Lower lobe of right lung (tissue), 2 donors: Measurements from ENCODE around the gene MYO1E. TPM values are rescaled to one million over a fixed set of nuclear protein-coding genes. Genes with fewer than 3 reads are reported as not detected.

ENCODE experiments used
- ATAC-seq, 2 donors: fragments of 200-7000 bp; cut with Tn5 transposase; one replicate each; pipeline ENCODE4 v1.9.1; 2020 to 2022; ENCODE audit warnings: mild to moderate bottlenecking in 2 of 2, moderate library complexity in 2 of 2
- DNase-seq: peaks from one replicate; pipeline ENCODE4 v3.0.0-alpha.2; 2020
- H3K27ac ChIP-seq: fragments of 200-600 bp; one replicate; pipeline ENCODE4 v1.8.0; 2022
- H3K27me3 ChIP-seq: fragments of 200-600 bp; one replicate; pipeline ENCODE4 v1.8.0; 2022; ENCODE audit warnings: low read depth
- H3K36me3 ChIP-seq: fragments of 200-600 bp; one replicate; pipeline ENCODE4 v1.8.0; 2022; ENCODE audit warnings: mild to moderate bottlenecking
- H3K4me1 ChIP-seq: fragments of 200-600 bp; one replicate; pipeline ENCODE4 v1.8.0; 2022
- H3K4me3 ChIP-seq: fragments of 200-600 bp; one replicate; pipeline ENCODE4 v1.8.0; 2022; ENCODE audit warnings: mild to moderate bottlenecking
- H3K9me3 ChIP-seq: fragments of 200-600 bp; one replicate; pipeline ENCODE4 v1.8.0; 2022
- CTCF ChIP-seq: fragments of 200-600 bp; IDR thresholded peaks from one replicate; pipeline ENCODE4 v1.8.0; 2022; ENCODE audit warnings: antibody characterized with exemption, mild to moderate bottlenecking
- intact Hi-C: fragments of 100-400 bp; cut with DNase I; formaldehyde crosslinking; loops from one replicate; pipeline ENCODE4 v1.11.0; 2022
- total RNA-seq: library from RNA; stranded (reverse); fragmentation: NEBNext Ultra II Directional; extraction: Animal tissue kit (Norgen Biotek cat#: 25700); gene quantifications from one replicate; pipeline ENCODE4 v1.2.1, GENCODE V29; 2021
- donor health status: DM: no; HTN: yes; CAD: no; lungs with severe emphysema.

The MYO1E gene
- total RNA-seq, 1 donor from 2014 or later: 59.4 TPM

GRCh38 chr15:59229015-59229414 is 143.7 kb downstream of the MYO1E start:
- Histone ChIP-seq H3K9me3 (no peaks in the 10 kb centered on the region), H3K27me3 (no peaks in the 10 kb centered on the region), H3K4me1 (peaks cover 21% of the 10 kb centered on the region), H3K27ac (no peak overlapping the region), H3K4me3 (no peak overlapping the region), H3K36me3 (peaks cover 8% of the 10 kb centered on the region)
- no peak for TF ChIP-seq CTCF
- ATAC-seq (no peak), DNase-seq (no peak)
- intact Hi-C loops: no loop called here

- intact Hi-C loops: no loop called here
- H3K4me3 ChIP-seq: no peak overlapping the region
- no peak for TF ChIP-seq CTCF
- peaks cover 27% of the 10 kb centered on the region for H3K36me3 ChIP-seq
- peaks cover 12% of the 10 kb centered on the region for H3K4me1 ChIP-seq
- no peak overlapping the region for H3K27ac ChIP-seq
- no peaks in the 10 kb centered on the region for H3K27me3 ChIP-seq
- no peaks in the 10 kb centered on the region for H3K9me3 ChIP-seq
- ATAC-seq: no peak
- no peak for DNase-seq
Observed at GRCh38 chr15:59227021-59227420, 145.7 kb downstream of the MYO1E start.

GRCh38 chr15:59224474-59224873 is 148.2 kb downstream of the MYO1E start:
- TF ChIP-seq CTCF: no peak
- no peaks in the 10 kb centered on the region for H3K9me3 ChIP-seq
- H3K4me3 ChIP-seq: no peak overlapping the region
- no peaks in the 10 kb centered on the region for H3K27me3 ChIP-seq
- H3K27ac ChIP-seq: no peak overlapping the region
- peaks cover 7% of the 10 kb centered on the region for H3K4me1 ChIP-seq
- DNase-seq (no peak), ATAC-seq (no peak)
- peaks cover 40% of the 10 kb centered on the region for H3K36me3 ChIP-seq
- intact Hi-C loops: no loop called here

GRCh38 chr15:59223736-59224135 is 148.9 kb downstream of the MYO1E start:
- DNase-seq (no peak), ATAC-seq (no peak)
- no peak overlapping the region for H3K27ac ChIP-seq
- no peak for TF ChIP-seq CTCF
- peaks cover 44% of the 10 kb centered on the region for H3K36me3 ChIP-seq
- no peaks in the 10 kb centered on the region for H3K9me3 ChIP-seq
- no peaks in the 10 kb centered on the region for H3K27me3 ChIP-seq
- H3K4me3 ChIP-seq: no peak overlapping the region
- peaks cover 7% of the 10 kb centered on the region for H3K4me1 ChIP-seq
- intact Hi-C loops: no loop called here

GRCh38 chr15:59222906-59223550 is 149.6 kb downstream of the MYO1E start:
- H3K9me3 ChIP-seq: no peaks in the 10 kb centered on the region
- H3K27me3 ChIP-seq: no peaks in the 10 kb centered on the region
- TF ChIP-seq CTCF: no peak
- DNase-seq (no peak), ATAC-seq (no peak)
- intact Hi-C loops: no loop called here
- no peak overlapping the region for H3K4me3 ChIP-seq
- H3K27ac ChIP-seq: no peak overlapping the region
- peaks cover 7% of the 10 kb centered on the region for H3K4me1 ChIP-seq
- H3K36me3 ChIP-seq: peaks cover 44% of the 10 kb centered on the region
